WTC11 (cell line): ENCODE measurements around the gene TNC. TPM values are rescaled to one million over a fixed set of nuclear protein-coding genes. Genes with fewer than 3 reads are reported as not detected.

Source experiments
- ATAC-seq: fragments of 200-7000 bp; cut with Tn5 transposase; 2 replicates; pipeline ENCODE4 v1.10.0; 2021; ENCODE audit warnings: mild to moderate bottlenecking, moderate library complexity
- CTCF ChIA-PET: fragments of 300-600 bp; sonication (Branson Sonifier 250); formaldehyde crosslinking; loops from one replicate; lab custom pipeline; 2021; ENCODE audit warnings: antibody characterized with exemption; lab: Charles Lee
- POLR2A ChIA-PET: fragments of 350-600 bp; sonication (Branson Sonifier 250); formaldehyde crosslinking; loops from one replicate; lab custom pipeline; 2021; ENCODE audit warnings: antibody characterized with exemption; lab: Charles Lee
- DNase-seq: peaks from one replicate; pipeline ENCODE4 v3.0.0; 2021; ENCODE audit warnings: low spot score
- H3K27ac Mint-ChIP-seq: 2 replicates; pipeline ENCODE4 v1.8.0; 2021; ENCODE audit warnings: mixed read lengths
- H3K27me3 Mint-ChIP-seq: 2 replicates; pipeline ENCODE4 v1.8.0; 2021; ENCODE audit warnings: low read depth, mild to moderate bottlenecking, moderate library complexity, mixed read lengths
- H3K36me3 Mint-ChIP-seq: 2 replicates; pipeline ENCODE4 v1.8.0; 2021; ENCODE audit warnings: mixed read lengths
- H3K4me1 Mint-ChIP-seq: 2 replicates; pipeline ENCODE4 v1.8.0; 2022; ENCODE audit warnings: mixed read lengths
- H3K4me3 Mint-ChIP-seq: 2 replicates; pipeline ENCODE4 v1.8.0; 2021; ENCODE audit warnings: mild to moderate bottlenecking, moderate library complexity, mixed read lengths
- H3K9me3 Mint-ChIP-seq: 2 replicates; pipeline ENCODE4 v1.8.0; 2021; ENCODE audit warnings: mixed read lengths
- CDX4 ChIP-seq: fragments of 250-450 bp; sonication (Bioruptor Pico); IDR thresholded peaks from 2 replicates; pipeline ENCODE4 v1.9.0; 2021; ENCODE audit warnings: moderate library complexity, mild to moderate bottlenecking, inconsistent platforms, borderline replicate concordance
- CREM ChIP-seq: sonication (generic); formaldehyde crosslinking; IDR thresholded peaks from 2 replicates; pipeline ENCODE4 v1.8.1; 2022; ENCODE audit warnings: mild to moderate bottlenecking, missing genetic modification reagents, moderate library complexity
- ESRRA ChIP-seq: sonication (generic); formaldehyde crosslinking; IDR thresholded peaks from 2 replicates; pipeline ENCODE4 v1.8.1; 2022; ENCODE audit warnings: mild to moderate bottlenecking, missing genetic modification reagents, borderline replicate concordance
- GRHL2 ChIP-seq: fragments of 250-450 bp; sonication (Bioruptor Pico); IDR thresholded peaks from 2 replicates; pipeline ENCODE4 v1.8.0; 2022; ENCODE audit warnings: mild to moderate bottlenecking, moderate library complexity; ENCODE audit not compliant: insufficient replicate concordance, severe bottlenecking
- IRF1 ChIP-seq: sonication (generic); formaldehyde crosslinking; IDR thresholded peaks from 2 replicates; pipeline ENCODE4 v1.8.0; 2023; ENCODE audit warnings: missing genetic modification reagents
- MYBL2 ChIP-seq: sonication (generic); formaldehyde crosslinking; IDR thresholded peaks from 2 replicates; pipeline ENCODE4 v1.8.1; 2023; ENCODE audit warnings: mild to moderate bottlenecking, moderate library complexity, missing genetic modification reagents
- NR2C2 ChIP-seq: sonication (generic); formaldehyde crosslinking; IDR thresholded peaks from 2 replicates; pipeline ENCODE4 v1.8.0; 2022; ENCODE audit warnings: mild to moderate bottlenecking, missing genetic modification reagents
- OVOL2 ChIP-seq: fragments of 250-450 bp; sonication (Bioruptor Pico); IDR thresholded peaks from 2 replicates; pipeline ENCODE4 v1.9.0; 2021; ENCODE audit warnings: mild to moderate bottlenecking, borderline replicate concordance
- SMAD3 ChIP-seq: sonication (generic); formaldehyde crosslinking; IDR thresholded peaks from 2 replicates; pipeline ENCODE4 v1.8.0; 2022; ENCODE audit warnings: missing genetic modification reagents, mild to moderate bottlenecking, borderline replicate concordance
- TCF7 ChIP-seq: sonication (generic); formaldehyde crosslinking; IDR thresholded peaks from 2 replicates; pipeline ENCODE4 v1.8.0; 2022; ENCODE audit warnings: mild to moderate bottlenecking, low read depth, missing genetic modification reagents, moderate library complexity
- TP53 ChIP-seq: sonication (generic); formaldehyde crosslinking; IDR thresholded peaks from 2 replicates; pipeline ENCODE4 v1.8.1; 2023; ENCODE audit warnings: mild to moderate bottlenecking, missing genetic modification reagents
- ZMAT4 ChIP-seq: fragments of 250-450 bp; sonication (Bioruptor Pico); IDR thresholded peaks from 2 replicates; pipeline ENCODE4 v1.9.0; 2021; ENCODE audit warnings: mild to moderate bottlenecking
- ZNF121 ChIP-seq: sonication (generic); formaldehyde crosslinking; IDR thresholded peaks from 2 replicates; pipeline ENCODE4 v1.8.0; 2023; ENCODE audit warnings: missing genetic modification reagents
- ZNF219 ChIP-seq: sonication (generic); formaldehyde crosslinking; IDR thresholded peaks from 2 replicates; pipeline ENCODE4 v1.8.0; 2023; ENCODE audit warnings: missing genetic modification reagents, mild to moderate bottlenecking, borderline replicate concordance
- ZNF232 ChIP-seq: sonication (generic); formaldehyde crosslinking; IDR thresholded peaks from 2 replicates; pipeline ENCODE4 v1.8.0; 2022; ENCODE audit warnings: mild to moderate bottlenecking, missing genetic modification reagents
- ZNF281 ChIP-seq: sonication (generic); formaldehyde crosslinking; IDR thresholded peaks from 2 replicates; pipeline ENCODE4 v1.8.0; 2023; ENCODE audit warnings: mild to moderate bottlenecking, missing genetic modification reagents
- ZNF396 ChIP-seq: fragments of 250-450 bp; sonication (Bioruptor Pico); IDR thresholded peaks from 2 replicates; pipeline ENCODE4 v1.8.0; 2021; ENCODE audit warnings: mild to moderate bottlenecking, moderate library complexity, borderline replicate concordance
- total RNA-seq: library from RNA; stranded (reverse); gene quantifications from 3 replicates; pipeline ENCODE4 v1.2.3, GENCODE V29; 2021
- TF ChIP-seq, protein P1 (sequence below): sonication (generic); formaldehyde crosslinking; conservative IDR thresholded peaks from 2 replicates; pipeline ENCODE4 v1.8.1; 2023; ENCODE audit warnings: mild to moderate bottlenecking, low read depth, missing genetic modification reagents, moderate library complexity
- TF ChIP-seq, protein P2 (sequence below): sonication (generic); formaldehyde crosslinking; IDR thresholded peaks from 2 replicates; pipeline ENCODE4 v1.8.1; 2022; ENCODE audit warnings: mild to moderate bottlenecking, moderate library complexity, missing genetic modification reagents

TNC gene
- total RNA-seq, 1 experiment from 2014 or later, result 4.5 TPM

DNA sequence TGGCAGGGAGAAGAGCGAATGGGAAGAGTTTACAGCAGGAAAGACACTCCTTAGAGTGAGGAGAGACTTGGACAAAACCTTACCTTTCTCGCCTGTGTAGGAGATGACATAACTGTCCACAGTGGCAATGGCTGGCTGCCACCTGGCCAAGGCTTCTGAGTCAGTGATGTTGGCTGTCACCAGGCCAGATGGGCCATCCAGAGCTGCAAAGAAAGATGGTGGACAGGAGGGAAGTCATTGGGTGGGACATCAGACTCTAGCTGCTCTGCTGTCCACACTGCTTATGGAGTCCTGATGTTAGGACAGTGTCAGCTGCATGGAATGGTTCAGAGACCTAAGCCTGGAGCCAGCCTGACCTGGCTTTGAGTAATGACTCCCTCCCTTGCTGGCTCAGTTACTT lies 79.8 kb downstream of the TNC start:
- ATAC-seq, result no peak
- ChIA-PET POLR2A (no interaction called here), CTCF (no interaction called here)
- DNase-seq, result no peak
- H3K36me3 Mint-ChIP-seq, result no peaks in the 10 kb centered on the region
- H3K4me1 Mint-ChIP-seq, result no peaks in the 10 kb centered on the region
- no peaks in the 10 kb centered on the region for H3K9me3 Mint-ChIP-seq
- no peak overlapping the region for H3K4me3 Mint-ChIP-seq
- H3K27ac Mint-ChIP-seq, result no peak overlapping the region
- peaks cover 16% of the 10 kb centered on the region for H3K27me3 Mint-ChIP-seq
- no peak for TF ChIP-seq ZNF396
- TF ChIP-seq TCF7 (CRISPR knock-in tag), result no peak
- TF ChIP-seq IRF1 (CRISPR knock-in tag), result no peak
- TF ChIP-seq TP53 (CRISPR knock-in tag), result no peak

DNA sequence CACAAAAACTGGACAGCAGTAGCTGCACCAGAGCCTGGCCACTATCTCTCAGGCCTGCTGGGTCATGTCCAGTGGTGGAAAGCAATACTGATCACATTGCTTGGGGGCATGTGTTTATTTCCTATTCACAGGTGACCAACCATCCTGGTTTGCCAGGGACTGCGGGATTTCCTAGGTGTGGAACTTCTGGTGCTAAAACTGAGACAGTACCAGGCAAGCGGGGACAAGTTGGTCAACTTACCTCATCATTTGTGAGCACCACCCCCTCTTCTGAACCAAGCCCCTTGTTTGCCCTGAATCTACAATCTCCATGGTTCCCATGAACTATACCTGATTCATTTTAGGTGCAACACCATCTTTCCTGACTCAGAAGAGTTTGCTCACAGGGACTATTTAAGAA lies 81.3 kb downstream of the TNC start:
- H3K36me3 Mint-ChIP-seq, result no peaks in the 10 kb centered on the region
- peaks cover 8% of the 10 kb centered on the region for H3K27me3 Mint-ChIP-seq
- H3K4me1 Mint-ChIP-seq, result no peaks in the 10 kb centered on the region
- no peak overlapping the region for H3K27ac Mint-ChIP-seq
- CTCF ChIA-PET, result no interaction called here
- no peak for TF ChIP-seq GRHL2 (CRISPR knock-in tag)
- TF ChIP-seq ESRRA, result no peak
- no peak for TF ChIP-seq IRF1 (CRISPR knock-in tag)
- no peak for TF ChIP-seq SMAD3
- TF ChIP-seq TP53 (CRISPR knock-in tag), result no peak
- TF ChIP-seq, protein P1, sequence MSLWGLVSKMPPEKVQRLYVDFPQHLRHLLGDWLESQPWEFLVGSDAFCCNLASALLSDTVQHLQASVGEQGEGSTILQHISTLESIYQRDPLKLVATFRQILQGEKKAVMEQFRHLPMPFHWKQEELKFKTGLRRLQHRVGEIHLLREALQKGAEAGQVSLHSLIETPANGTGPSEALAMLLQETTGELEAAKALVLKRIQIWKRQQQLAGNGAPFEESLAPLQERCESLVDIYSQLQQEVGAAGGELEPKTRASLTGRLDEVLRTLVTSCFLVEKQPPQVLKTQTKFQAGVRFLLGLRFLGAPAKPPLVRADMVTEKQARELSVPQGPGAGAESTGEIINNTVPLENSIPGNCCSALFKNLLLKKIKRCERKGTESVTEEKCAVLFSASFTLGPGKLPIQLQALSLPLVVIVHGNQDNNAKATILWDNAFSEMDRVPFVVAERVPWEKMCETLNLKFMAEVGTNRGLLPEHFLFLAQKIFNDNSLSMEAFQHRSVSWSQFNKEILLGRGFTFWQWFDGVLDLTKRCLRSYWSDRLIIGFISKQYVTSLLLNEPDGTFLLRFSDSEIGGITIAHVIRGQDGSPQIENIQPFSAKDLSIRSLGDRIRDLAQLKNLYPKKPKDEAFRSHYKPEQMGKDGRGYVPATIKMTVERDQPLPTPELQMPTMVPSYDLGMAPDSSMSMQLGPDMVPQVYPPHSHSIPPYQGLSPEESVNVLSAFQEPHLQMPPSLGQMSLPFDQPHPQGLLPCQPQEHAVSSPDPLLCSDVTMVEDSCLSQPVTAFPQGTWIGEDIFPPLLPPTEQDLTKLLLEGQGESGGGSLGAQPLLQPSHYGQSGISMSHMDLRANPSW, result no peak
- TF ChIP-seq, protein P2, sequence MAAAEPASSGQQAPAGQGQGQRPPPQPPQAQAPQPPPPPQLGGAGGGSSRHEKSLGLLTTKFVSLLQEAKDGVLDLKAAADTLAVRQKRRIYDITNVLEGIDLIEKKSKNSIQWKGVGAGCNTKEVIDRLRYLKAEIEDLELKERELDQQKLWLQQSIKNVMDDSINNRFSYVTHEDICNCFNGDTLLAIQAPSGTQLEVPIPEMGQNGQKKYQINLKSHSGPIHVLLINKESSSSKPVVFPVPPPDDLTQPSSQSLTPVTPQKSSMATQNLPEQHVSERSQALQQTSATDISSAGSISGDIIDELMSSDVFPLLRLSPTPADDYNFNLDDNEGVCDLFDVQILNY, result no peak
- no peak for TF ChIP-seq ZNF232 (CRISPR knock-in tag)
- no peak for TF ChIP-seq CREM
- TF ChIP-seq ZMAT4 (CRISPR knock-in tag), result no peak
- no peak for TF ChIP-seq MYBL2 (CRISPR knock-in tag)
- no peak overlapping the region for H3K4me3 Mint-ChIP-seq
- no peaks in the 10 kb centered on the region for H3K9me3 Mint-ChIP-seq
- POLR2A ChIA-PET, result no interaction called here
- DNase-seq (no peak), ATAC-seq (no peak)

DNA sequence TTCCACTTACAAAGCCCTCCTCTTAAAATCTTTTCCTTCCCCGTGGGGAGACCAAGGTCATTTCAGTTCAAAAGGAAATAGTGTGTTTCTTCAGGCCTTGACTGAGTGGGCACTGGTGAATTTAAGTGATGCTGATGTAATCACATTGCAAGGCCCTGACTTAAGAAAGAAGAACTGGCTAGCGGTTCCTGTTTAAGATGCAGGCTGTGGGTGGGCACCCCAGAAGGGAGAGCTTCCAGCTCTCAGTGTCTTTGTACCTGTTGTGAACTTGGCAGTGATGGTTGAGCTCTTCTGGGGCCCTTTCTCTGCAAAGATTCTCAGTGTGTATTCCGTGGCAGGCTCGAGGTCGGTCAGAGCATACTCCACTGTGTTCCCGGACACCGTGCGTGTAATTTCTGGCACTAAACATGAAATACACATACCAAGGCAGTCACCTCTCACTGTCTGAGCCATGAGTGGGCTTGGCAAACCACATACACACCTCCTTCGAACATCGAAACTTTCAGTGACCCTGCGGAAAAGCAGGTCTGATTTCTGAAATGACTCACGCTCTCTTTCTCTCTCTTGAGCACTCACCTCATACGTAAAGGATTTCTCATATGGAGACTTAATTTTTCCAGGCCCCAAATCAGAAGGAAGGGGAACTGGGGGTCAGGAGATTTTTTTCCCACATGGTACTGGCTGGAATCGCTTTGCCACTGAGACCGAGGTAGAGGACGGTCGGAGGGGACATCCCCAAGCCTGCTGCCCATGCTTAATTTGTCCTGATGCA lies 81.9 kb downstream of the TNC start:
- H3K27ac Mint-ChIP-seq, result no peak overlapping the region
- ChIA-PET POLR2A (no interaction called here), CTCF (no interaction called here)
- H3K4me3 Mint-ChIP-seq, result no peak overlapping the region
- no peaks in the 10 kb centered on the region for H3K9me3 Mint-ChIP-seq
- ATAC-seq (no peak), DNase-seq (no peak)
- no peaks in the 10 kb centered on the region for H3K4me1 Mint-ChIP-seq
- H3K27me3 Mint-ChIP-seq, result peaks cover 8% of the 10 kb centered on the region
- no peaks in the 10 kb centered on the region for H3K36me3 Mint-ChIP-seq
- TF ChIP-seq ZNF219 (CRISPR knock-in tag), result no peak
- no peak for TF ChIP-seq OVOL2 (CRISPR knock-in tag)
- TF ChIP-seq ZNF121, result no peak
- no peak for TF ChIP-seq NR2C2 (CRISPR knock-in tag)
- no peak for TF ChIP-seq ZNF281 (CRISPR knock-in tag)
- TF ChIP-seq, protein P1, result no peak
- TF ChIP-seq CDX4 (CRISPR knock-in tag), result no peak
- TF ChIP-seq ESRRA, result no peak
